DMS 273 treated with DMSO at 0.1 percent for 48 hours (cell line): ENCODE measurements around the gene NFIX.

Experiments
- DNase-seq: peaks from one replicate; lab custom pipeline; 2025; lab: John Stamatoyannopoulos, UW

Gene NFIX

GRCh38 chr19:13056052-13056660, 60.9 kb downstream of the NFIX start:
- no peak for DNase-seq

GRCh38 chr19:13057147-13057572, 61.9 kb downstream of the NFIX start:
- no peak for DNase-seq

- DNase-seq: no peak
These were observed 62.5 kb downstream of the NFIX start for GRCh38 chr19:13057744-13058143.

- DNase-seq: no peak
These were observed 63.8 kb downstream of the NFIX start for GRCh38 chr19:13058951-13059660.

- DNase-seq: no peak
These were observed 65.1 kb downstream of the NFIX start for GRCh38 chr19:13060233-13060963.

GRCh38 chr19:13060964-13061927, 66.0 kb downstream of the NFIX start:
- DNase-seq: peak; percentile 17

- DNase-seq: no peak
These were observed 67.0 kb downstream of the NFIX start for GRCh38 chr19:13062317-13062716.

GRCh38 chr19:13063461-13064091, 68.3 kb downstream of the NFIX start:
- no peak for DNase-seq

- no peak for DNase-seq
These were observed 68.8 kb downstream of the NFIX start for GRCh38 chr19:13064092-13064489.

GRCh38 chr19:13066226-13066625, 71.0 kb downstream of the NFIX start:
- no peak for DNase-seq

- no peak for DNase-seq
These were observed 71.9 kb downstream of the NFIX start for GRCh38 chr19:13066933-13067807.

- DNase-seq: no peak
These were observed 73.0 kb downstream of the NFIX start for GRCh38 chr19:13068085-13068846.

- DNase-seq: no peak
These were observed 74.4 kb downstream of the NFIX start for GRCh38 chr19:13069415-13070359.

- DNase-seq: no peak
These were observed 75.3 kb downstream of the NFIX start for GRCh38 chr19:13070425-13071140.

- DNase-seq: no peak
These were observed 76.3 kb downstream of the NFIX start for GRCh38 chr19:13071444-13072187.

- no peak for DNase-seq
These were observed 77.1 kb downstream of the NFIX start for GRCh38 chr19:13072188-13072908.
